CD4-positive, alpha-beta memory T cell (primary cell): ENCODE data around the gene C21orf91. TPM values are rescaled to one million over a fixed set of nuclear protein-coding genes. Genes with fewer than 3 reads are reported as not detected.
A peak's percentile ranks its signal among the peaks of the same experiment; 100 is the strongest.
"Not testable (repeated sequence)": the region's sequence is repeated elsewhere in the genome, so short reads cannot be mapped to it uniquely, and the experiment has no call there.

Experiments
- CTCF ChIA-PET: fragments of 350-600 bp; sonication (Branson Sonifier 250); formaldehyde crosslinking; loops from one replicate; lab custom pipeline; 2021; ENCODE audit warnings: inconsistent platforms; ENCODE audit not compliant: partially characterized antibody; lab: Charles Lee
- POLR2A ChIA-PET: fragments of 350-600 bp; sonication (Branson Sonifier 250); formaldehyde crosslinking; loops from one replicate; lab custom pipeline; 2021; ENCODE audit not compliant: partially characterized antibody; lab: Charles Lee
- DNase-seq, 5 donors: peaks; one replicate each; pipeline versions ENCODE4 v3.0.0 to v3.0.0-alpha.2; 2020 to 2022; ENCODE audit warnings: mixed read lengths in 1 of 5
- H3K27ac ChIP-seq: one replicate; pipeline ENCODE4 v1.7.0; 2013; ENCODE audit warnings: low read depth, low read length
- H3K27me3 ChIP-seq: 2 replicates; pipeline ENCODE4 v1.7.0; 2013; ENCODE audit warnings: mild to moderate bottlenecking, low read length, moderate library complexity; ENCODE audit not compliant: insufficient read depth
- H3K36me3 ChIP-seq: 2 replicates; pipeline ENCODE4 v1.7.0; 2013; ENCODE audit warnings: mild to moderate bottlenecking, low read length, moderate library complexity; ENCODE audit not compliant: insufficient read depth
- H3K4me1 ChIP-seq: 2 replicates; pipeline ENCODE4 v1.7.0; 2013; ENCODE audit warnings: mild to moderate bottlenecking, low read length, moderate library complexity; ENCODE audit not compliant: insufficient read depth
- H3K4me3 ChIP-seq, 2 donors: one replicate each; pipeline ENCODE4 v1.7.0; 2013; ENCODE audit warnings: low read length in 2 of 2, mild to moderate bottlenecking in 1 of 2
- H3K9me3 ChIP-seq, 2 donors: one replicate each; pipeline ENCODE4 v1.7.0; 2013; ENCODE audit warnings: low read length in 2 of 2, control low read depth in 1 of 2; ENCODE audit not compliant: control insufficient read depth in 1 of 2
- H3K27ac Mint-ChIP-seq, 7 donors: one replicate each; pipeline ENCODE4 v1.8.0; 2020 to 2021; ENCODE audit warnings: mixed read lengths in 7 of 7, mild to moderate bottlenecking in 6 of 7, inconsistent platforms in 3 of 7, moderate library complexity in 3 of 7
- H3K27me3 Mint-ChIP-seq, 2 donors: one replicate each; pipeline ENCODE4 v1.8.0; 2020 to 2021; ENCODE audit warnings: mixed read lengths in 2 of 2
- H3K36me3 Mint-ChIP-seq, 2 donors: one replicate each; pipeline ENCODE4 v1.8.0; 2020 to 2021; ENCODE audit warnings: mixed read lengths in 2 of 2, inconsistent platforms in 1 of 2, mild to moderate bottlenecking in 1 of 2
- H3K4me1 Mint-ChIP-seq, 4 donors: one replicate each; pipeline ENCODE4 v1.8.0; 2020 to 2021; ENCODE audit warnings: mixed read lengths in 4 of 4, mild to moderate bottlenecking in 1 of 4
- H3K4me3 Mint-ChIP-seq, 8 donors: one replicate each; pipeline ENCODE4 v1.8.0; 2020 to 2021; ENCODE audit warnings: mixed read lengths in 8 of 8, mild to moderate bottlenecking in 7 of 8, moderate library complexity in 6 of 8, inconsistent platforms in 3 of 8
- H3K9me3 Mint-ChIP-seq, 8 donors: one replicate each; pipeline ENCODE4 v1.8.0; 2020 to 2021; ENCODE audit warnings: mixed read lengths in 8 of 8, mild to moderate bottlenecking in 5 of 8, inconsistent platforms in 3 of 8, moderate library complexity in 1 of 8
- intact Hi-C: fragments of 100-400 bp; cut with micrococcal nuclease; formaldehyde crosslinking; loops from one replicate; pipeline ENCODE4 v1.15.1; 2023
- polyA plus RNA-seq, 2 donors: library from polyadenylated mRNA; unstranded; fragments of 300-500 nt; fragmentation: Illumina TruSeq; gene quantifications; one replicate each; pipeline ENCODE4 v1.2.3, GENCODE V29; 2021
- total RNA-seq, 2 experiments: library from RNA; stranded (reverse); gene quantifications; one replicate each; pipeline ENCODE4 v1.2.3, GENCODE V29; 2021

The C21orf91 gene
- total and polyA plus RNA-seq, 4 experiments from 2014 or later = 38.5 to 80.5 (median 63.3) TPM

DNA sequence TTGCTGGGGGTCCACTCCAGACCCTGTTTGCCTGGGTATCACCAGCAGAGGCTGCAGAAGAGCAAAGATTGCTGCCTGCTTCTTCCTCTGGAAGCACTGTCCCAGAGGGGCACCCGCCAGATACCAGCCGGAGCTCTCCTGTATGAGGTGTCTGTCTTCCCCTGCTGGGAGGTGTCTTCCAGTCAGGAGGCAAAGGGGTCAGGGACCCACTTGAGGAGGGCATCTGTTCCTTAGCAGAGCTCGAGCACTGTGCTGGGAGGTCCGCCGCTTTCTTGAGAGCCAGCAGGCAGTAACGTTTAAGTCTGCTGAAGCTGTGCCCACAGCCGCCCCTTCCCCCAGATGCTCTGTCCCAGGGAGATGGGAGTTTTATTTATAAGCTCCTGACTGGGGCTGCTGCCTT, 44.1 kb downstream of the C21orf91 start:
- Mint-ChIP-seq H3K27ac (peak overlapping the region; percentile 83 to 95 (median 90)), H3K36me3 (peaks cover 16 to 18% of the 10 kb centered on the region in 2 donors), H3K9me3 (peaks cover 0 to 37% (median 32%) of the 10 kb centered on the region in 8 donors), H3K4me3 (peak overlapping the region in 7 of 8 donors; percentile 67 to 86 (median 80)), H3K4me1 (peaks cover 24 to 48% (median 38%) of the 10 kb centered on the region in 4 donors)
- POLR2A ChIA-PET = interaction anchor here (1.0 to 5.2 kb wide), 14 partner anchors 9 to 163 kb away, joined by 3 to 100 read pairs (median 4); partner anchors contain the start of gene C21orf91
- not testable (repeated sequence) for H3K9me3 ChIP-seq, H3K36me3 ChIP-seq, H3K27me3 Mint-ChIP-seq, H3K27me3 ChIP-seq, DNase-seq
- H3K27ac ChIP-seq = peak overlapping the region; percentile 71
- CTCF ChIA-PET = interaction anchor here (0.9 to 2.9 kb wide), 9 partner anchors 9 to 150 kb away, joined by 3 to 16 read pairs (median 5); no protein-coding TSS in a partner anchor
- peaks cover 38% of the 10 kb centered on the region for H3K4me1 ChIP-seq
- H3K4me3 ChIP-seq = peak overlapping the region in 1 of 2 donors; percentile 48
- intact Hi-C loops = loop anchor here (1.0 to 5.0 kb wide), 3 partner anchors 33 to 128 kb away; partner anchors contain the start of gene C21orf91

DNA sequence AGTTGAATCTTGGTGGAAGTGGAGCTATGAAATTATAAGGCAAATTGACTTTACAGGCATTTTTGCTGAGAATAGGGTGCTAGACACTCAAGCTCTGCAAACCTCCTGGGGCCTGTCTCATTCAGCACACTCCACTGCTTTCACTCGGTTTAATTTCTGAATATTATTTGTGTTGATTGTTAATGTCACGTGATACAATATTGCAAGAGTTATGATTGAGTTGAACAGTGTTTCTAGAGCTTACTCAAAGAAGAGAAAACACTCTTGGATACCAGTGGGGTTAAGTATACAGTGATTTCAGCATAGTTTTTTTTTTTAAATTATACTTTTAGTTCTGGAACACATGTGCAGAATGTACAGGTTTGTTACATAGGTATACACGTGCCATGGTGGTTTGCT, 49.7 kb downstream of the C21orf91 start:
- no peak overlapping the region for H3K4me3 Mint-ChIP-seq
- Histone ChIP-seq H3K9me3 (no peaks in the 10 kb centered on the region), H3K4me1 (peaks cover under 1% of the 10 kb centered on the region), H3K27ac (no peak overlapping the region), H3K27me3 (no peaks in the 10 kb centered on the region), H3K4me3 (no peak overlapping the region), H3K36me3 (no peaks in the 10 kb centered on the region)
- H3K9me3 Mint-ChIP-seq = peaks cover 0 to 40% (median 34%) of the 10 kb centered on the region in 8 donors
- ChIA-PET POLR2A (interaction anchor here (1.1 kb wide), 1 partner anchor 50 kb away, joined by 4 read pairs; no protein-coding TSS in a partner anchor), CTCF (no interaction called here)
- intact Hi-C loops = no loop called here
- no peak overlapping the region for H3K27ac Mint-ChIP-seq
- no peak for DNase-seq
- no peaks in the 10 kb centered on the region for H3K27me3 Mint-ChIP-seq
- H3K36me3 Mint-ChIP-seq = peaks cover 13 to 17% of the 10 kb centered on the region in 2 donors
- H3K4me1 Mint-ChIP-seq = peaks cover 2 to 3% (median 3%) of the 10 kb centered on the region in 4 donors

DNA sequence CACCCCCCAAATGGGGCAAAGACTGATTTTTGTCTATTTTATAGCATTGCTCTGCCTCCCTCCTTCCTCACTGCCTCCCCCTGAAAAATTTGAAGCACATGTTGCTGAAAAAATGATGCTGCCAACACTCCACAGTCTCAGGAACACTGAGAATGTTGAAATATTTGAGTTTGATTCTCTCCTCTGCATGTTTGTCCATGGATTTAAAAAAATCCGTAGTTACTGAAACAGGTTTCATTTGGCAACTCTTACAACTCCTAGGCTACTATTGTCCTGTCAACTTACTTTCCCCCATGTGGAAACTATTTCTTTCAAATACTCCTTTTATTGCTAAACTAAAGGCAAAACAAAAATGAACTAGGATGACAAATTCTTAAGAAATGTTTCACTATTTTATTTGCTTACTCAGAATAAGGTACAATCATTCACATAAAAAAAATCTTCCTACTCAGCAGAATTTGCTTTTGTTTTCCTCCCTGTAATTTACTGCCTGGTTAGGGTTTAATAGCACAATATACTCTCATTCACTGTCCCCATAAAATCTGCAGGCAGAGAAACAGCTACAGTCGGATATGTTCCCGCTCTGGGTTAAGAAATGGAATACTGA, 50.2 kb downstream of the C21orf91 start:
- no peaks in the 10 kb centered on the region for H3K27me3 Mint-ChIP-seq
- no peak overlapping the region for H3K27ac ChIP-seq
- no peak overlapping the region for H3K4me3 ChIP-seq
- peaks cover 0 to under 1% (median 0%) of the 10 kb centered on the region in 4 donors for H3K4me1 Mint-ChIP-seq
- peaks cover 10 to 12% of the 10 kb centered on the region in 2 donors for H3K36me3 Mint-ChIP-seq
- DNase-seq = no peak
- no peaks in the 10 kb centered on the region for H3K27me3 ChIP-seq
- H3K27ac Mint-ChIP-seq = no peak overlapping the region
- no peaks in the 10 kb centered on the region for H3K9me3 ChIP-seq
- H3K4me1 ChIP-seq = no peaks in the 10 kb centered on the region
- H3K4me3 Mint-ChIP-seq = no peak overlapping the region
- CTCF ChIA-PET = no interaction called here
- H3K36me3 ChIP-seq = no peaks in the 10 kb centered on the region
- H3K9me3 Mint-ChIP-seq = peaks cover 0 to 35% (median 29%) of the 10 kb centered on the region in 8 donors
- POLR2A ChIA-PET = interaction anchor here (1.1 kb wide), 1 partner anchor 51 kb away, joined by 4 read pairs; no protein-coding TSS in a partner anchor
- intact Hi-C loops = no loop called here

DNA sequence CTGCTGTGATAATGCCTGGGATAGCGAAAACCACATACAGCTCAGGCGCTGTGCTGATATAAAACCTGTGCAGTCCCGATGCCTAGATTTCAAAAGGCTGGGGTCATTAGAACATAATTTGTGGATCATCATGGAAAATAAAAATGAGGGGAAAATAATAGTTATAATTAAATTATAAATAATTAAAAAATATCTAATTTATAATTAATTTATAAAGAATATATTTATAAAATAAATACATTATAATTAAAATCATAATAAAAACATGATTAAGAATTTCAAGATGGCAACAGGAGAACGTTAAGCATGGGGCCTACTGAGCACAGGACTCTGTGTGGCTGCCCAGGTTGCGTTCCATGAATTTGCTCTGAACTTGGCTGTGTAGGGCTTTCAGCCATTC, 53.9 kb downstream of the C21orf91 start:
- no peaks in the 10 kb centered on the region for H3K4me1 ChIP-seq
- H3K27ac ChIP-seq = no peak overlapping the region
- CTCF ChIA-PET = interaction anchor here (1.2 to 1.5 kb wide), 2 partner anchors 10 to 39 kb away, joined by 3 to 4 read pairs; no protein-coding TSS in a partner anchor
- POLR2A ChIA-PET = no interaction called here
- H3K9me3 ChIP-seq = no peaks in the 10 kb centered on the region
- Mint-ChIP-seq H3K4me1 (no peaks in the 10 kb centered on the region), H3K9me3 (peaks cover 0 to 6% (median 2%) of the 10 kb centered on the region in 8 donors), H3K36me3 (no peaks in the 10 kb centered on the region), H3K27ac (no peak overlapping the region), H3K27me3 (no peaks in the 10 kb centered on the region), H3K4me3 (no peak overlapping the region)
- no peaks in the 10 kb centered on the region for H3K27me3 ChIP-seq
- DNase-seq = no peak
- no peaks in the 10 kb centered on the region for H3K36me3 ChIP-seq
- H3K4me3 ChIP-seq = no peak overlapping the region
- intact Hi-C loops = no loop called here

DNA sequence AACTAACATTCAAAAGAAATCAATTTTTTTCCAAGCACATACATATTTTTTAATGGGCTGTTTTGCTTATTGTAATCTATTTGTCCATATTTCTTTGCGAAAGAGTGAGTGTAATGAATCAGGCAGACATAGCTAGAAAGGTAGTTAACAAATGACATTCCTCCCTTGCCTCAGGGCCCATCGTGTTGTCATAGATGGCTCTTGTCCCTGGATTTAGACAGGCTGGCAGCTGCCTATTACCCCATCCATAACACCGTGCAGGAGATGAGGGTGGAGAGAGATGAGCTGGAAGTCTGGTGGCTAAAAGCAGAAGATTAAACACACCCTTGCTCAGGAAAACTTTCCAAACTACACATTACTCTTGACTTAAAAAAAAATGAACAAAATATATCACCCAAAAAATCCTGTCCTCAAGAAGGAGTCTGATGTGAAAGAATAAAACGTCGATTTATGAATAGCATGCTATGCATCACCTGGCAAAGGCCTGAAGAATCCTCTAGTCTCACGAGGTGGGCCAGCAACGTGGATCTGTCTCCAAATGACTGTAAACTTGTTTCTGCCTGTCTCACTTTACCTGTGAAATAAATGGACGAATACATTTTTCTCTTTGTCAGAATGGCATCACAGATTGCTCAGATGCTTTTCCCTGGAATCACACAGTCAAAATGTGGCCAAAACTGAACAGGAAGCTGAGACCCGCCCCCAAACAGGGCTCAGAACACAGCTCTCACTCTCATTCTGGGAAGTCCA, 55.7 kb downstream of the C21orf91 start:
- Histone ChIP-seq H3K4me1 (no peaks in the 10 kb centered on the region), H3K9me3 (no peaks in the 10 kb centered on the region), H3K27me3 (no peaks in the 10 kb centered on the region), H3K36me3 (no peaks in the 10 kb centered on the region), H3K27ac (no peak overlapping the region), H3K4me3 (no peak overlapping the region)
- H3K4me1 Mint-ChIP-seq = no peaks in the 10 kb centered on the region
- H3K9me3 Mint-ChIP-seq = peaks cover 0 to 2% (median 0%) of the 10 kb centered on the region in 8 donors
- intact Hi-C loops = no loop called here
- POLR2A ChIA-PET = interaction anchor here (1.1 kb wide), 1 partner anchor 20 kb away, joined by 3 read pairs; no protein-coding TSS in a partner anchor
- H3K4me3 Mint-ChIP-seq = no peak overlapping the region
- no peak for DNase-seq
- no peaks in the 10 kb centered on the region for H3K36me3 Mint-ChIP-seq
- no peak overlapping the region for H3K27ac Mint-ChIP-seq
- CTCF ChIA-PET = interaction anchor here (2.0 kb wide), 1 partner anchor 75 kb away, joined by 5 read pairs; no protein-coding TSS in a partner anchor
- H3K27me3 Mint-ChIP-seq = no peaks in the 10 kb centered on the region

DNA sequence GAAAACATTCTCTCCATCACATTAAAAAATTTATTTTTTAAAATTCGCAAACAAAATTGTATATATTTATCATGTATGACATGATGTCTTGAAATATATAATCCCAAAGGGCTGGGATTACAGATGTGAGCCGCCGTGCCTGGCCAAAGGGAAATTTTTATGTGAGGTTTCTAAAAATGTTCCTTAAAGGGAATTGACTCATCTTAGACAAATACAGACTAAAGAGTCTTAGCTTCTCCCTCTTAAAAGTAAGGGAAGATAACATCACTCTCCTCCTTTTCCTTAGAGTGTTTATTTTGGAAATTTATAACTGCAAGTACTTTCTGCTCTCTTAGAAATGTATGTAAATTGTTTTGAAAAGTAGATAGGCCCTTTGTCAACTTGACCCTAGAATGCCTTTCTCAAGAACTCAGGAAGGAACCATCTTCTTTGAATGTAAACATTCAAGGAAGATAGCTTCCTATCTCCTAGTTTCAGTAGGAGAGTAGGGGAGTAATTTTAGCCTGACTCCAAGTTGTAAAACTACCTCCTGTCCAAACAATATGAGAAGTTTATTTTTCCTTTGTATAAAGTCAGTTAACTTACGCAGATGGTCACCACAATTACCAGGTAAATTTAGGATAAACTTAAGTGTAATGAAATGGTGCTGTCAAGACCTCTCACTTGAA, 59.5 kb downstream of the C21orf91 start:
- H3K4me1 ChIP-seq = no peaks in the 10 kb centered on the region
- H3K36me3 Mint-ChIP-seq = no peaks in the 10 kb centered on the region
- ChIA-PET CTCF (no interaction called here), POLR2A (no interaction called here)
- H3K27ac ChIP-seq = no peak overlapping the region
- no peaks in the 10 kb centered on the region for H3K27me3 Mint-ChIP-seq
- no peak overlapping the region for H3K4me3 ChIP-seq
- H3K9me3 Mint-ChIP-seq = peaks cover 0 to 2% (median 0%) of the 10 kb centered on the region in 8 donors
- no peaks in the 10 kb centered on the region for H3K9me3 ChIP-seq
- H3K27me3 ChIP-seq = no peaks in the 10 kb centered on the region
- no peaks in the 10 kb centered on the region for H3K4me1 Mint-ChIP-seq
- DNase-seq = no peak
- H3K36me3 ChIP-seq = no peaks in the 10 kb centered on the region
- no peak overlapping the region for H3K27ac Mint-ChIP-seq
- intact Hi-C loops = no loop called here
- H3K4me3 Mint-ChIP-seq = no peak overlapping the region
